Measurements from ENCODE around the gene BSG.

- TF ChIP-seq CTCF (IDR thresholded peaks at IDR 0.05; ENCODE audit: low read depth, low read length, missing input control) = no peak
- TF ChIP-seq FOXA1 (IDR thresholded peaks at IDR 0.05) = no peak
- no peak for TF ChIP-seq RXRA (IDR thresholded peaks at IDR 0.05)
- TF ChIP-seq, protein P1, sequence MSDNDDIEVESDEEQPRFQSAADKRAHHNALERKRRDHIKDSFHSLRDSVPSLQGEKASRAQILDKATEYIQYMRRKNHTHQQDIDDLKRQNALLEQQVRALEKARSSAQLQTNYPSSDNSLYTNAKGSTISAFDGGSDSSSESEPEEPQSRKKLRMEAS (IDR thresholded peaks at IDR 0.05) = no peak
- TF ChIP-seq NR2F2 (IDR thresholded peaks at IDR 0.05) = no peak
Observed at GRCh38 chr19:576768-577438, 4.5 kb downstream of the BSG start.
